HepG2 (cell line): Measurements from ENCODE around the gene CTSW. TPM values are rescaled to one million over a fixed set of nuclear protein-coding genes. Genes with fewer than 3 reads are reported as not detected.

Experiments used
- JUNB ChIP-seq: sonication (generic); formaldehyde crosslinking; IDR thresholded peaks from 2 replicates; pipeline ENCODE4 v1.8.0; 2022; ENCODE audit warnings: missing genetic modification reagents, mild to moderate bottlenecking, borderline replicate concordance
- MEIS2 ChIP-seq: sonication (generic); formaldehyde crosslinking; IDR thresholded peaks from 2 replicates; pipeline ENCODE4 v1.9.0; 2021; ENCODE audit warnings: mild to moderate bottlenecking, missing genetic modification reagents
- NFKB2 ChIP-seq: sonication (generic); formaldehyde crosslinking; IDR thresholded peaks from 2 replicates; pipeline ENCODE4 v1.4.0; 2020; ENCODE audit warnings: missing genetic modification reagents, borderline replicate concordance
- SALL1 ChIP-seq: sonication (generic); formaldehyde crosslinking; IDR thresholded peaks from 2 replicates; pipeline ENCODE4 v1.8.0; 2022; ENCODE audit warnings: mild to moderate bottlenecking, missing genetic modification reagents
- ZFP36L2 ChIP-seq: sonication (generic); formaldehyde crosslinking; IDR thresholded peaks from 2 replicates; pipeline ENCODE4 v1.4.0; 2020; ENCODE audit warnings: missing genetic modification reagents
- ZFP37 ChIP-seq: sonication (generic); formaldehyde crosslinking; IDR thresholded peaks from 2 replicates; pipeline ENCODE4 v1.4.0; 2020; ENCODE audit warnings: missing genetic modification reagents, borderline replicate concordance
- ZFY ChIP-seq: sonication (generic); formaldehyde crosslinking; IDR thresholded peaks from 2 replicates; pipeline ENCODE4 v1.4.0; 2020; ENCODE audit warnings: missing genetic modification reagents
- ZMAT3 ChIP-seq: sonication (generic); formaldehyde crosslinking; conservative IDR thresholded peaks from 2 replicates; pipeline ENCODE4 v1.7.0; 2021; ENCODE audit warnings: missing genetic modification reagents
- ZNF143 ChIP-seq: sonication (generic); formaldehyde crosslinking; IDR thresholded peaks from 2 replicates; pipeline ENCODE4 v1.4.0; 2020; ENCODE audit warnings: missing genetic modification reagents
- ZNF34 ChIP-seq: sonication (generic); formaldehyde crosslinking; IDR thresholded peaks from 2 replicates; pipeline ENCODE4 v1.4.0; 2020; ENCODE audit warnings: mild to moderate bottlenecking, missing genetic modification reagents, borderline replicate concordance
- ZNF709 ChIP-seq: sonication (generic); formaldehyde crosslinking; IDR thresholded peaks from 2 replicates; pipeline ENCODE4 v1.5.0; 2020; ENCODE audit warnings: mild to moderate bottlenecking, missing genetic modification reagents
- ZSCAN30 ChIP-seq: sonication (generic); formaldehyde crosslinking; IDR thresholded peaks from 2 replicates; pipeline ENCODE4 v1.5.0; 2020; ENCODE audit warnings: mild to moderate bottlenecking, missing genetic modification reagents
- polyA plus RNA-seq, 8 experiments: library from polyadenylated mRNA; depleted of rRNA in 3 of 8; stranded (reverse) in 7 of 8; unstranded in 1 of 8; fragments of >200 nt; fragmentation: Illumina TruSeq in 4 of 8; extraction: Trizol in 4 of 8; gene quantifications; 2 replicates each; pipeline versions ENCODE4 v1.2.1 to v1.2.3, GENCODE V29; 2011 to 2016; ENCODE audit warnings: low read depth in 4 of 8, missing spikeins in 1 of 8, mixed read lengths in 1 of 8; ENCODE audit not compliant: insufficient read depth in 1 of 8
- total RNA-seq, 5 experiments: library from RNA; depleted of rRNA; stranded (reverse); fragments of >200 nt; fragmentation: Illumina TruSeq; extraction: Trizol; gene quantifications; 2 replicates each; pipeline ENCODE4 v1.2.3, GENCODE V29; 2016; ENCODE audit warnings: low read depth in 1 of 5
- TF ChIP-seq, protein P1 (sequence below): sonication (generic); formaldehyde crosslinking; IDR thresholded peaks from 2 replicates; pipeline ENCODE4 v1.4.0; 2020; ENCODE audit warnings: missing genetic modification reagents
- TF ChIP-seq, protein P2 (sequence below): sonication (generic); formaldehyde crosslinking; IDR thresholded peaks from 2 replicates; pipeline ENCODE4 v1.5.1; 2020; ENCODE audit warnings: mild to moderate bottlenecking, moderate library complexity, missing genetic modification reagents
- TF ChIP-seq, protein P3 (sequence below), 2 experiments: IDR thresholded peaks; 2 replicates each; pipeline ENCODE4 v1.6.1; 2011 to 2012; ENCODE audit warnings: low read length in 2 of 2, borderline replicate concordance in 1 of 2, low read depth in 1 of 2, mild to moderate bottlenecking in 1 of 2, moderate library complexity in 1 of 2
- TF ChIP-seq, protein P4 (sequence below): sonication (generic); formaldehyde crosslinking; conservative IDR thresholded peaks from 2 replicates; pipeline ENCODE4 v1.8.0; 2022; ENCODE audit warnings: missing genetic modification reagents

Gene CTSW
- total and polyA plus RNA-seq, 2 of the 13 experiments (the other 11 are each of a cell fraction or from before 2014, with no cell fraction given) = 0.09 TPM; not detected in 1

DNA sequence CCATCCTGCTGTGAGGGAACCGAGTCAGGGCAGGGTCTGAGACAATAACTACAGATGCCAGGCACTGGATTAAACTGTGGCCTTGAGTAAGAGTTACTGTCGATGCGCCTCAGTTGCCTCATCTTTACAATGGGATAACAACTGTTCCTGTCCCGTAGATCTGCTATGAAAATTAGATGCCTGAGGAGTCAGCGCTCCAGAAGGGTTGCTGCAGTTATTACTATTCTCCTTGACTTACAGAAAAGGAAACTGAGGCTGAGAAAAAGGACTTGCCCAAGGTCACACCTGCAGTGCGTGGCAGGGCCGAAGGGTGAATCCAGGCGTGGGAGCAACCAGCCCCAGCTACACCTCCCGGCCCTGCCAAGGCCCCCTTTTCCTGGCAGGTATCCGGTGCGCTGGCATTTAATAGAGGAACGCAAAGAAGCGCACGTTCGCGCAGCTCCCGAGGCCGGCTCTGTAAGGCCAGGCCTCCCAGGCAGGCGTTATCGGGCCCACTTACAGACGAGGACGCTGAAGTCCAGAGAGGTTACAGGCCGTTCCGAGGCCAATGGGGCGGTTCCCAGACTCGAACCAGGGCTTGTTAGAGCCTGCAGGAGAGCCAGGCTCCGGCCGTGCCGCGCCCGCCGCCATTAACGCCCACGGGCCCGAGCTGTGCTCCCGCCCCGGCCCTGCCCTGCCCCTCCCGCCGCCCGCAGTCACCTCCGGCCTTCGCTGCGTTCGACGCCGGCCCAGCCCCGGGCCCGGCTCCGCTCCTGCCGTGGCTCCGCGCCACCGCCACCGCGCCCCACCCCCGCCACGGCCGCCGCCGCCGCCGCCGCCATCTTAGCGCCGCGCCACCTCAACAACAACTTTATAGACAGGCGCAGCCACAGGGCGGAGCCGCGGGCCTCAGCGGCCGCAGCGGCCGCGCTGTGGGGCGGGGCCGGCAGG lies 38.8 kb downstream of the CTSW start, which contains the start of gene C11orf68 (continued):
- TF ChIP-seq, protein P1, sequence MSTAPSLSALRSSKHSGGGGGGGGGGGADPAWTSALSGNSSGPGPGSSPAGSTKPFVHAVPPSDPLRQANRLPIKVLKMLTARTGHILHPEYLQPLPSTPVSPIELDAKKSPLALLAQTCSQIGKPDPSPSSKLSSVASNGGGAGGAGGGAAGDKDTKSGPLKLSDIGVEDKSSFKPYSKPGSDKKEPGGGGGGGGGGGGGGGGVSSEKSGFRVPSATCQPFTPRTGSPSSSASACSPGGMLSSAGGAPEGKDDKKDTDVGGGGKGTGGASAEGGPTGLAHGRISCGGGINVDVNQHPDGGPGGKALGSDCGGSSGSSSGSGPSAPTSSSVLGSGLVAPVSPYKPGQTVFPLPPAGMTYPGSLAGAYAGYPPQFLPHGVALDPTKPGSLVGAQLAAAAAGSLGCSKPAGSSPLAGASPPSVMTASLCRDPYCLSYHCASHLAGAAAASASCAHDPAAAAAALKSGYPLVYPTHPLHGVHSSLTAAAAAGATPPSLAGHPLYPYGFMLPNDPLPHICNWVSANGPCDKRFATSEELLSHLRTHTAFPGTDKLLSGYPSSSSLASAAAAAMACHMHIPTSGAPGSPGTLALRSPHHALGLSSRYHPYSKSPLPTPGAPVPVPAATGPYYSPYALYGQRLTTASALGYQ = no peak
- TF ChIP-seq ZNF709 (CRISPR knock-in tag) (peak; percentile 35; the same call in 1 of the 2 replicates), ZMAT3 (CRISPR knock-in tag) (no peak), ZNF143 (no peak), NFKB2 (CRISPR knock-in tag) (0 out of 2 replicates have a peak, but pooled peaks have one; percentile 57), ZFP37 (CRISPR knock-in tag) (no peak), ZNF34 (0 out of 2 replicates have a peak, but pooled peaks have one; percentile 8), SALL1 (CRISPR knock-in tag) (no peak), ZFP36L2 (no peak), JUNB (CRISPR knock-in tag) (no peak), ZSCAN30 (CRISPR knock-in tag) (peak; percentile 10; the same call in 1 of the 2 replicates), MEIS2 (CRISPR knock-in tag) (no peak), ZFY (CRISPR knock-in tag) (peak; percentile 38; the same call in 1 of the 2 replicates)
- TF ChIP-seq, protein P2, sequence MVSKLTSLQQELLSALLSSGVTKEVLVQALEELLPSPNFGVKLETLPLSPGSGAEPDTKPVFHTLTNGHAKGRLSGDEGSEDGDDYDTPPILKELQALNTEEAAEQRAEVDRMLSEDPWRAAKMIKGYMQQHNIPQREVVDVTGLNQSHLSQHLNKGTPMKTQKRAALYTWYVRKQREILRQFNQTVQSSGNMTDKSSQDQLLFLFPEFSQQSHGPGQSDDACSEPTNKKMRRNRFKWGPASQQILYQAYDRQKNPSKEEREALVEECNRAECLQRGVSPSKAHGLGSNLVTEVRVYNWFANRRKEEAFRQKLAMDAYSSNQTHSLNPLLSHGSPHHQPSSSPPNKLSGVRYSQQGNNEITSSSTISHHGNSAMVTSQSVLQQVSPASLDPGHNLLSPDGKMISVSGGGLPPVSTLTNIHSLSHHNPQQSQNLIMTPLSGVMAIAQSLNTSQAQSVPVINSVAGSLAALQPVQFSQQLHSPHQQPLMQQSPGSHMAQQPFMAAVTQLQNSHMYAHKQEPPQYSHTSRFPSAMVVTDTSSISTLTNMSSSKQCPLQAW = no peak
- TF ChIP-seq, protein P3, sequence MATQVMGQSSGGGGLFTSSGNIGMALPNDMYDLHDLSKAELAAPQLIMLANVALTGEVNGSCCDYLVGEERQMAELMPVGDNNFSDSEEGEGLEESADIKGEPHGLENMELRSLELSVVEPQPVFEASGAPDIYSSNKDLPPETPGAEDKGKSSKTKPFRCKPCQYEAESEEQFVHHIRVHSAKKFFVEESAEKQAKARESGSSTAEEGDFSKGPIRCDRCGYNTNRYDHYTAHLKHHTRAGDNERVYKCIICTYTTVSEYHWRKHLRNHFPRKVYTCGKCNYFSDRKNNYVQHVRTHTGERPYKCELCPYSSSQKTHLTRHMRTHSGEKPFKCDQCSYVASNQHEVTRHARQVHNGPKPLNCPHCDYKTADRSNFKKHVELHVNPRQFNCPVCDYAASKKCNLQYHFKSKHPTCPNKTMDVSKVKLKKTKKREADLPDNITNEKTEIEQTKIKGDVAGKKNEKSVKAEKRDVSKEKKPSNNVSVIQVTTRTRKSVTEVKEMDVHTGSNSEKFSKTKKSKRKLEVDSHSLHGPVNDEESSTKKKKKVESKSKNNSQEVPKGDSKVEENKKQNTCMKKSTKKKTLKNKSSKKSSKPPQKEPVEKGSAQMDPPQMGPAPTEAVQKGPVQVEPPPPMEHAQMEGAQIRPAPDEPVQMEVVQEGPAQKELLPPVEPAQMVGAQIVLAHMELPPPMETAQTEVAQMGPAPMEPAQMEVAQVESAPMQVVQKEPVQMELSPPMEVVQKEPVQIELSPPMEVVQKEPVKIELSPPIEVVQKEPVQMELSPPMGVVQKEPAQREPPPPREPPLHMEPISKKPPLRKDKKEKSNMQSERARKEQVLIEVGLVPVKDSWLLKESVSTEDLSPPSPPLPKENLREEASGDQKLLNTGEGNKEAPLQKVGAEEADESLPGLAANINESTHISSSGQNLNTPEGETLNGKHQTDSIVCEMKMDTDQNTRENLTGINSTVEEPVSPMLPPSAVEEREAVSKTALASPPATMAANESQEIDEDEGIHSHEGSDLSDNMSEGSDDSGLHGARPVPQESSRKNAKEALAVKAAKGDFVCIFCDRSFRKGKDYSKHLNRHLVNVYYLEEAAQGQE (IDR thresholded peaks at IDR 0.05; ENCODE audit: borderline replicate concordance in 1 of 2, low read depth in 1 of 2, low read length in 2 of 2) = no peak
- TF ChIP-seq, protein P4, sequence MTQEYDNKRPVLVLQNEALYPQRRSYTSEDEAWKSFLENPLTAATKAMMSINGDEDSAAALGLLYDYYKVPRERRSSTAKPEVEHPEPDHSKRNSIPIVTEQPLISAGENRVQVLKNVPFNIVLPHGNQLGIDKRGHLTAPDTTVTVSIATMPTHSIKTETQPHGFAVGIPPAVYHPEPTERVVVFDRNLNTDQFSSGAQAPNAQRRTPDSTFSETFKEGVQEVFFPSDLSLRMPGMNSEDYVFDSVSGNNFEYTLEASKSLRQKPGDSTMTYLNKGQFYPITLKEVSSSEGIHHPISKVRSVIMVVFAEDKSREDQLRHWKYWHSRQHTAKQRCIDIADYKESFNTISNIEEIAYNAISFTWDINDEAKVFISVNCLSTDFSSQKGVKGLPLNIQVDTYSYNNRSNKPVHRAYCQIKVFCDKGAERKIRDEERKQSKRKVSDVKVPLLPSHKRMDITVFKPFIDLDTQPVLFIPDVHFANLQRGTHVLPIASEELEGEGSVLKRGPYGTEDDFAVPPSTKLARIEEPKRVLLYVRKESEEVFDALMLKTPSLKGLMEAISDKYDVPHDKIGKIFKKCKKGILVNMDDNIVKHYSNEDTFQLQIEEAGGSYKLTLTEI (CRISPR knock-in tag) = no peak
